ENCODE data around the gene MTM1.

The MTM1 gene

DNA sequence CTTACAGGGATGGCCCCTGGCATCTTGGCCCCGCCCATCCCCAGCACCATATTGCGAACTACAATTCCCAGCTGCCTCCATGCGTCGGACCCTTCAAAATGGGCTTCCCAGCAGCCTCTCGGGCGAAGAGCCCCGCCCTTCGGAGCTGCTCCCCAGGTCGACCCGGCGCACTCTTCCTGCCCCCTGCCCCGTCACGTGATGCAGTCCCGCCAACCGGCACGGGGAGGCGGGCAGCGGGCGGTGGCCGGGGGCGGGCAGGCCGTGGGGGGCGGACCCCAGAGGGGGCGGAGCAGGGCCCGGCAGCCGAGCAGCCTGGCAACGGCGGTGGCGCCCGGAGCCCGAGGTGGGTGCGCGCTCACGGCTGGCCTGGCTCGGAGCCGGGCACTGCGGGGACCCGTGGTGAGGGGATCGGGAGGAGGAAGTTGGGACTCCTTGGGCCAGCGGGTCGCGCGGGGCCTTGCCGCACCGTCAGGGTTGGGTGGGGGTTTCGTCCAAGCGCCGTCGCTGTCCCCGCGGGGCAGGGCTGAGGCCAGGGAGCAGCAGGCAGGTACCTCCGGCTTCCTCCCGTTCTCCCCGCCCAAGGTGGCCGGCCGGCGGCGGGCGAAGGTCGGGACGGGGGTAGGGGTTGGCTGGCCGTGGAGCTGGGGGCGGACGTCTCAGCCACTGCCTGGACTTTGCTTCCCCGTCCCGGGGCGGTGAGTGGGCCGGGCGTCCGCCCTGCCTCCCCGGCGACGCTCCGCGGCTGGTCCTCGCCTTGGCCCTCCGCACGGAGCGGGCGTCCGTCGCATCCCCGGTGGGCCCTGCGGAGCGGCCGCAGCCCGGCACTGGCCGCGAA, at the start of gene MTM1:
MTM1 (plus strand) TSS at position 302 of the 835 bp plus-strand sequence. CDS start 23,994 bp downstream, outside the sequence.
- peak; percentile 83 for DNase-seq (ENCODE audit: low read depth)

- no peak for DNase-seq (ENCODE audit: low read depth)
These were observed 45.9 kb upstream of the MTM1 start for GRCh38 chrX:150522494-150522893.

GRCh38 chrX:150525061-150525919, 43.1 kb upstream of the MTM1 start:
- DNase-seq (ENCODE audit: low read depth): no peak

DNA sequence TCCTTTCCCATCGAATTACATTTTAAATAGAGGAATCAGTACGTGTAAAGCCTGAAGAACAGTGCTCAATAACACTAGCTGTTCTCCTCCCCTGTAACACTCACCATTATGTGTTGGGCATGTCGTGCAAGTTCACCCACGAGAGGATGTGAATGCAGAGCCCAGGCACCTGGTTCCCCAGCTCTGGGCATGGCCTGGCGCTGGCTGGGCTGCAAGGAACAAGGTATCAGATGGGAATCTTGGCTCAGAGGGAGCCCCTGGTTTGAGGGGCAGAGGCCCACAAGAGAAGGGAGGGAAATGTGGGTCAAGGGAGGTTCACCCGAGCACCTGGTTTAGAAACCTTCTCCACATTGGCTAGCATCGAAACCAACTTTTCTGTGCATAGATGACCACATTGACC, 41.7 kb upstream of the MTM1 start:
- no peak for DNase-seq (ENCODE audit: low read depth)

DNA sequence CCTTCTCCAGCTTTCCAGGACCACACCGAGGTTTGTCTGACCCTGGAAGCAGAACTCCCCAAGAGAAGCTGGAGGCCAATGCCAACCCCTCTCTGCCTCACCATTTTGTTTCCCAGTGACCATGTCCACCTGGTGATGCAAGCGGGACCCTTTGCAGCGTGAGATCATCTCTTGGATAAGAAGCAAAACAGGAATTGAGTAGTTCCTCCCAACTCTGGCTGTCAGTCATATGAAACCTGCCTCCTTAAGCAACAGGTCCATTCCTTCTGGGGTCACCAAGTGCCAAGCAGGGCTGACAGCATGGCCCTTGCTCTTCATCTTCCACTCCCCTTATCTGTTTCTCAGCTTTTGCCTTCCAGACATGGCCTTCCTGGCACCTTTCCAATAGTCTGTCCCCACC, 41.3 kb upstream of the MTM1 start:
- no peak for DNase-seq (ENCODE audit: low read depth)

DNA sequence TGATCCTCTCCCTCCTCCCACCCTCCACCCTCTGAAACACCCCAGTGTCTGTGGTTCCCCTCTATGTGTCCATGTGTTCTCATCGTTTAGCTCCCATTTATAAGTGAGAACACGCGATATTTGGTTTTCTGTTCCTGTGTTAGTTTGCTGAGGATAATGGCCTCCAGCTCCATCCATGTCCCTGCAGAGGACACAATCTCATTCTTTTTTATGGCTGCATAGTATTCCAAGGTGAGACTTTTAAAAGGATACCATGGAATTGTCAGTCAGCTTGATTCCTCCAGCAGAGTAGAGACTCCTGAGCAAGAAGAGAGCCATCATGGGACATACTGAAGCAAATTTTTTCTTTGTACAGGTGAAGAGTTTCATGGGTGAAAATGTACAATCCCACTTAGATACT, 38.8 kb upstream of the MTM1 start:
- no peak for DNase-seq (ENCODE audit: low read depth)

DNA sequence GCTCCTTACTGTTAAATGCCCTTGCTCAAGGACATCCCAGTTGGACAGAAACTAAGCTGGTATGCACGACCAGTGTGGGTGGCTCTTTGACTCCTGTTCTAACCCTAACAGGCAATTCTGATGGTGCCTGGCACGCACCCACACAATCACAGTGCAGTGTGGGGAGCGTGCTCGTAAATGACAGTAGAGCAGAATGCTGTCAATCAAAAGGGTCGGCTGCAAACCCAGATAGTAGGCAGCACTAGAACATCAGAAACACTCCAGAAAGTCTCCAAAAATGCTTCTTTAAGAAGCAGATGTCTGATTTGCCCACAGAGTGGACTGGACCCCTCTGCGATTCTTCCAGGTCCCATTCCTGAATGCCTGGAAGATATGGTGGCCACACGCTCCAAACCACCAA, 37.6 kb upstream of the MTM1 start:
- no peak for DNase-seq (ENCODE audit: low read depth)

DNA sequence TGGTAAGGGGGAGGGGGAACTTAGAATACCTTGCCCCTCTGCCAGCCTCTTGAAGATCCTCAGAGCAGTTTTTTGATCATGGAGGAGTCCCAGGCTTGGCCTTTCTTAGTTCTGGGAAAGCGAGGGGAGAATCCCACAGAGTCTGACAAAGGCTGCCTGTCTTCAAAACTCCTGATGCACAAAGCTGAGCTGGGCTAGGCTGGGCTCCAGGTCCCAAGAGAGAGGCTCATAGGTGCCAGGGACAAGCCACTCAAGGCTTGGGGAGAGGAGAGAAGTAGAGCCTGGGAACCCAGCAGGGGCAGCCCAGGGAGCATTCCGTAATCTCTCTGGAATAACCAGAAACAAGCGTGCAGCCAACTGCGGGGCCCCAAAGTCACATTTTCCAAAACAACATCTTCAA, 37.0 kb upstream of the MTM1 start:
- no peak for DNase-seq (ENCODE audit: low read depth)

GRCh38 chrX:150533863-150534262, 34.6 kb upstream of the MTM1 start:
- DNase-seq (ENCODE audit: low read depth): no peak

- no peak for DNase-seq (ENCODE audit: low read depth)
These were observed 31.8 kb upstream of the MTM1 start for GRCh38 chrX:150536455-150537116.

DNA sequence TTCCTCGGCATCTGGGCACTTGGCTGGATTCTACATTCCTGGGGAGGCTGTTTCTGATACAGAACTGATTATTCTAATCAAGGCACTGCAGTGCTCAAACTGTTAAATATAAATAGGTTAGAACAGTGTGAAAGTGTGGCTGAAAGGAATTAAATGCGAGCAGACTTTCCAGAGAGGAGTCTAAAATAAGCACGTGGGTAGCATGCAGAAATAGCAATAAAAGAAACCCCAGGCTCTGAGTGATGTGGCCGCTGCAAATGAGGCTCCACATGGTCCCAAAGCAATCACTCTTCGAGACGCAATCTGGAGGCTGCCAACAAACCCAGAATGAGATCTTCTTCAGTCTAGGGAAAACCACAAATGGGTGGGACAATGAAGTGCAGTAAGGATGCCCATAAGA, 30.6 kb upstream of the MTM1 start:
- no peak for DNase-seq (ENCODE audit: low read depth)

- DNase-seq (ENCODE audit: low read depth): no peak
These were observed 27.5 kb upstream of the MTM1 start for GRCh38 chrX:150540965-150541364.

- no peak for DNase-seq (ENCODE audit: low read depth)
These were observed 25.6 kb upstream of the MTM1 start for GRCh38 chrX:150542846-150543229.

- DNase-seq (ENCODE audit: low read depth): no peak
These were observed 24.9 kb upstream of the MTM1 start for GRCh38 chrX:150543230-150544155.

DNA sequence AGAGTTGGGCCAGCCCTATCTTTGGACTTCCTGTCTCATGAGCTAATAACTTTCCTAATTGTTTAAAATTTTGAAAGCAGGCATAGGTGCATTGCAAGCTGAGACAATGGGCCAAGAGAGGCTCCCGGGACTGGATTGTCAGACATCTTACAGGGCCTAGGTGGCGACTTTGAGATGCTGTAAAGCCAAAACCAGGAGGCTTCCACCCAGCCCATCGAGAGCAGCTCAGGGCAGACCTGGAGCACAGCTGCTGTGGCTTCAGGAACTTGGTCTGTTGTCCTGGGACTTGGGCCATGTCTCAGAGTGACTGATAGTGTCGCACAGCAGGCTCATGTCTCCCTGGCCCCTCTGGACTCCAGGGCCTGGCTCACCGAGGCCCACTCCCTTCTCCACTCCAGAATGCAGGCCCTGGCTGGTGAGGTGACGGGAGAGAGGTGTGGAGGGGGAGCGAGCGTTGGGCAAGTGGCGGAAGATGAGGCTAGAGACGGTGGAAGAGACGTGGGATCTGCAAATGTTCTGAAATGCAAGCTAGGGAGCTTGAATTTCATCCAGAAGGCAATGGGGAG, 24.1 kb upstream of the MTM1 start:
- no peak for DNase-seq (ENCODE audit: low read depth)

- no peak for DNase-seq (ENCODE audit: low read depth)
These were observed 23.3 kb upstream of the MTM1 start for GRCh38 chrX:150544835-150545770.

GRCh38 chrX:150546711-150547153, 21.7 kb upstream of the MTM1 start:
- no peak for DNase-seq (ENCODE audit: low read depth)

- DNase-seq (ENCODE audit: low read depth): no peak
These were observed 20.9 kb upstream of the MTM1 start for GRCh38 chrX:150547375-150548115.

DNA sequence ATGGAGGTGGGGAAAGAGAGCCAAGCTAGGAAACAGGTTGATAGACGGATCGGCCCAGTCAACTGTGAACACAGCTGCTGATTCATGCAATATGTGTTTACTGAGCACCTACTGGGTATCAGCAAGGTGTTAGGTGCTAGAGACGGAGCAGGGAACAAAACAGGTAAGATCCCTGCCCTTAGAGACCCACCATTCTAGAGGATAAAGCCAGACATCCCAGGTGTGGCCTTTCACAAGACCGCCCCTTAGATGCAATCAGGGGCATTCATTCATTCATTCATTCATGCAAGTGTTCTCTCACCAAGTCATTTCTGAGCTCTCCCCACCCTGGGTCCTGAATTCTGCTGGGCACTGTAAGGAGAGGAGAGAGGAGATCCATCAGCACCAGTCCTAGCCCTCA, 20.2 kb upstream of the MTM1 start:
- no peak for DNase-seq (ENCODE audit: low read depth)

Data from stimulated activated CD8-positive, alpha-beta memory T cell treated with anti-CD3 and anti-CD28 coated beads, Interleukin-4, amount 100 ng/mL, for 24 hours (primary cell).